IMR-90 (cell line): ENCODE data around the gene NEDD4L. TPM values are rescaled to one million over a fixed set of nuclear protein-coding genes. Genes with fewer than 3 reads are reported as not detected.

Experiments
- ATAC-seq: fragments of 200-7000 bp; cut with Tn5 transposase; 2 replicates; pipeline ENCODE4 v1.9.1; 2020; ENCODE audit warnings: low read depth, mild to moderate bottlenecking, moderate library complexity
- BruUV-seq: library from RNA; stranded (reverse); fragments of 400-500 nt; replicated peaks from 2 replicates; lab custom pipeline; 2021; lab: Mats Ljungman, UMichigan
- CTCF ChIA-PET: fragments of 300-600 bp; formaldehyde crosslinking; extraction: SDS; loops from one replicate; lab custom pipeline; 2021; ENCODE audit warnings: antibody characterized with exemption; lab: Yijun Ruan, JAX
- POLR2A ChIA-PET: fragments of 300-600 bp; sonication (Branson Sonifier 250); formaldehyde crosslinking; loops from one replicate; lab custom pipeline; 2022; ENCODE audit warnings: antibody characterized with exemption; ENCODE audit not compliant: unreplicated experiment; lab: Charles Lee
- DNase-seq: peaks from one replicate; pipeline ENCODE4 v3.0.0; 2013
- H2AFZ ChIP-seq: replicated peaks from 2 replicates; pipeline ENCODE3; 2013; ENCODE audit warnings: low read length, mild to moderate bottlenecking; ENCODE audit not compliant: poor library complexity
- H2AK5ac ChIP-seq: 2 replicates; pipeline ENCODE4 v1.6.1; 2013; ENCODE audit warnings: low read depth, low read length, inconsistent platforms
- H2AK9ac ChIP-seq: replicated peaks from 2 replicates; pipeline ENCODE3; 2013; ENCODE audit warnings: mild to moderate bottlenecking, low read depth, low read length, moderate library complexity; ENCODE audit not compliant: poor library complexity
- H2BK120ac ChIP-seq: 2 replicates; pipeline ENCODE4 v1.6.1; 2013; ENCODE audit warnings: low read depth, low read length, inconsistent platforms
- H2BK15ac ChIP-seq: 3 replicates; pipeline ENCODE4 v1.6.1; 2013; ENCODE audit warnings: low read depth, low read length, inconsistent platforms
- H2BK20ac ChIP-seq: 2 replicates; pipeline ENCODE4 v1.6.1; 2013; ENCODE audit warnings: low read depth, mild to moderate bottlenecking, inconsistent platforms, low read length, moderate library complexity
- H2BK5ac ChIP-seq: 2 replicates; pipeline ENCODE4 v1.6.1; 2013; ENCODE audit warnings: mild to moderate bottlenecking, low read depth, low read length, inconsistent platforms; ENCODE audit not compliant: poor library complexity, severe bottlenecking
- H3K14ac ChIP-seq: replicated peaks from 2 replicates; pipeline ENCODE4 v1.6.1; 2013; ENCODE audit warnings: low read depth, low read length, inconsistent platforms
- H3K18ac ChIP-seq: 2 replicates; pipeline ENCODE4 v1.6.1; 2013; ENCODE audit warnings: low read depth, low read length, control low read depth
- H3K23ac ChIP-seq: 2 replicates; pipeline ENCODE4 v1.6.1; 2013; ENCODE audit warnings: low read depth, low read length, inconsistent platforms
- H3K27ac ChIP-seq: 2 replicates; pipeline ENCODE4 v1.5.1; 2013; ENCODE audit warnings: mild to moderate bottlenecking, control low read depth, low read length; ENCODE audit not compliant: insufficient read depth
- H3K27me3 ChIP-seq: 2 replicates; pipeline ENCODE4 v1.6.1; 2013; ENCODE audit warnings: low read length; ENCODE audit not compliant: control insufficient read depth, insufficient read depth
- H3K36me3 ChIP-seq: 2 replicates; pipeline ENCODE4 v1.6.1; 2013; ENCODE audit warnings: low read length, mixed read lengths; ENCODE audit not compliant: control insufficient read depth, insufficient read depth
- H3K4ac ChIP-seq: 2 replicates; pipeline ENCODE4 v1.6.1; 2013; ENCODE audit warnings: low read depth, low read length, inconsistent platforms
- H3K4me1 ChIP-seq: 2 replicates; pipeline ENCODE4 v1.6.1; 2013; ENCODE audit warnings: low read length, mixed read lengths; ENCODE audit not compliant: control insufficient read depth, insufficient read depth
- H3K4me2 ChIP-seq: 2 replicates; pipeline ENCODE4 v1.6.1; 2013; ENCODE audit warnings: low read depth, mild to moderate bottlenecking, control low read depth, low read length, moderate library complexity
- H3K4me3 ChIP-seq: 2 replicates; pipeline ENCODE4 v1.5.1; 2013; ENCODE audit warnings: low read depth, mild to moderate bottlenecking, control low read depth, low read length, moderate library complexity; ENCODE audit not compliant: insufficient read depth
- H3K56ac ChIP-seq: 2 replicates; pipeline ENCODE4 v1.6.1; 2013; ENCODE audit warnings: low read length, inconsistent platforms; ENCODE audit not compliant: insufficient read depth; ENCODE audit errors: extremely low read depth
- H3K79me1 ChIP-seq, 2 experiments: 2 replicates each; pipeline ENCODE4 v1.6.1; 2013; ENCODE audit warnings: low read length in 2 of 2, inconsistent platforms in 1 of 2, low read depth in 1 of 2
- H3K9ac ChIP-seq: 2 replicates; pipeline ENCODE4 v1.6.1; 2013; ENCODE audit warnings: low read depth, low read length, control low read depth
- H3K9me1 ChIP-seq: 2 replicates; pipeline ENCODE4 v1.6.1; 2013; ENCODE audit warnings: low read length, inconsistent platforms; ENCODE audit not compliant: insufficient read depth
- H3K9me3 ChIP-seq: 2 replicates; pipeline ENCODE4 v1.6.1; 2013; ENCODE audit warnings: low read length; ENCODE audit not compliant: control insufficient read depth, insufficient read depth
- H4K20me1 ChIP-seq: 2 replicates; pipeline ENCODE4 v1.6.1; 2013; ENCODE audit warnings: low read length, inconsistent platforms; ENCODE audit not compliant: insufficient read depth
- H4K5ac ChIP-seq: 2 replicates; pipeline ENCODE4 v1.6.1; 2013; ENCODE audit warnings: mild to moderate bottlenecking, low read depth, low read length, control low read depth
- H4K8ac ChIP-seq, 2 experiments: 2 replicates each; pipeline ENCODE4 v1.6.1; 2013; ENCODE audit warnings: low read depth in 2 of 2, low read length in 2 of 2, control low read depth in 1 of 2, inconsistent platforms in 1 of 2
- H4K91ac ChIP-seq: 2 replicates; pipeline ENCODE4 v1.6.1; 2013; ENCODE audit warnings: low read depth, low read length, inconsistent platforms; ENCODE audit not compliant: insufficient read depth
- BHLHE40 ChIP-seq: fragments of 150-350 bp; IDR thresholded peaks from 2 replicates; pipeline ENCODE4 v1.6.1; 2016; ENCODE audit warnings: mild to moderate bottlenecking, low read depth, low read length
- CEBPB ChIP-seq: IDR thresholded peaks from 2 replicates; pipeline ENCODE4 v1.6.1; 2012; ENCODE audit warnings: low read depth, low read length, improper control_type of control experiment
- CTCF ChIP-seq: conservative IDR thresholded peaks from 2 replicates; pipeline ENCODE4 v1.5.1; 2012; ENCODE audit warnings: mild to moderate bottlenecking, low read depth, low read length, improper control_type of control experiment
- ELK1 ChIP-seq: fragments of 150-350 bp; IDR thresholded peaks from 2 replicates; pipeline ENCODE4 v1.6.1; 2016; ENCODE audit warnings: low read depth, mild to moderate bottlenecking, low read length, moderate library complexity, borderline replicate concordance
- MAFK ChIP-seq: IDR thresholded peaks from 2 replicates; pipeline ENCODE4 v1.6.1; 2012; ENCODE audit warnings: low read depth, low read length, improper control_type of control experiment
- MAZ ChIP-seq: IDR thresholded peaks from 2 replicates; pipeline ENCODE4 v1.6.1; 2012; ENCODE audit warnings: low read depth, mild to moderate bottlenecking, low read length, improper control_type of control experiment, moderate library complexity, borderline replicate concordance
- NFE2L2 ChIP-seq: fragments of 150-350 bp; IDR thresholded peaks from 2 replicates; pipeline ENCODE4 v1.6.1; 2016; ENCODE audit warnings: low read depth, mild to moderate bottlenecking, low read length
- POLR2A ChIP-seq: IDR thresholded peaks from 2 replicates; pipeline ENCODE4 v1.6.1; 2012; ENCODE audit warnings: mild to moderate bottlenecking, low read depth, low read length
- RAD21 ChIP-seq: IDR thresholded peaks from 2 replicates; pipeline ENCODE4 v1.6.1; 2012; ENCODE audit warnings: low read length, improper control_type of control experiment
- RCOR1 ChIP-seq: IDR thresholded peaks from 2 replicates; pipeline ENCODE4 v1.6.1; 2012; ENCODE audit warnings: mild to moderate bottlenecking, low read length, improper control_type of control experiment; ENCODE audit not compliant: insufficient replicate concordance
- RFX5 ChIP-seq: IDR thresholded peaks from 2 replicates; pipeline ENCODE4 v1.8.0; 2012; ENCODE audit warnings: low read depth, mild to moderate bottlenecking, low read length, moderate library complexity
- USF2 ChIP-seq: fragments of 150-350 bp; IDR thresholded peaks from 2 replicates; pipeline ENCODE4 v1.6.1; 2017; ENCODE audit warnings: mild to moderate bottlenecking, antibody characterized with exemption, low read length, low read depth
- WGBS, 2 experiments: methylation state at CpG; one replicate each; pipeline versions ENCODE4 v1.1.5 to v1.1.7; 2013; ENCODE audit warnings: missing lambda C conversion rate in 2 of 2; ENCODE audit not compliant: insufficient read length in 1 of 2; ENCODE audit errors: extremely low coverage in 2 of 2; 5-methylcytosine and 5-hydroxymethylcytosine counted together
- dilution Hi-C: fragments of 300-500 bp; cut with HindIII; formaldehyde crosslinking; loops from one replicate; pipeline ENCODE4 v1.14.3; 2018; ENCODE audit warnings: low sequenced_read_pairs; ENCODE audit not compliant: unreplicated experiment
- in situ Hi-C: fragments of 300-500 bp; cut with MboI; formaldehyde crosslinking; loops from 3 replicates; pipeline ENCODE4 v1.14.3; 2019; ENCODE audit warnings: low sequenced_read_pairs, inconsistent platforms, mixed read lengths
- intact Hi-C: fragments of 100-400 bp; cut with micrococcal nuclease; formaldehyde crosslinking; loops from 2 replicates; pipeline ENCODE4 v1.10.0; 2022
- polyA plus RNA-seq, 3 experiments: library from polyadenylated mRNA; depleted of rRNA; stranded (reverse); fragments of >200 nt; gene quantifications; 2 replicates each; pipeline ENCODE4 v1.2.3, GENCODE V29; 2012; ENCODE audit warnings: low replicate concordance in 1 of 3
- total RNA-seq: library from RNA; depleted of rRNA; stranded (reverse); fragments of >200 nt; gene quantifications from 2 replicates; pipeline ENCODE4 v1.2.3, GENCODE V29; 2012

The NEDD4L gene
- total and polyA plus RNA-seq, 2 of the 4 experiments (the other 2 are of a cell fraction), result 10.0 to 10.9 TPM

- Histone ChIP-seq H3K27me3 (no peaks in the 10 kb centered on the region), H3K4me1 (peaks cover 9% of the 10 kb centered on the region; the same call in 1 of the 2 replicates), H3K9me1 (no peaks in the 10 kb centered on the region), H3K9me3 (no peaks in the 10 kb centered on the region), H3K4me3 (no peak overlapping the region), H4K5ac (no peak overlapping the region), H3K27ac (no peak overlapping the region), H4K8ac (no peak overlapping the region), H3K56ac (no peak overlapping the region), H2AFZ (no peak overlapping the region), H3K14ac (no peak overlapping the region), H2BK5ac (no peak overlapping the region), H3K79me1 (no peaks in the 10 kb centered on the region), H4K91ac (no peak overlapping the region), H3K36me3 (peaks cover 1% of the 10 kb centered on the region), H2BK15ac (no peak overlapping the region), H3K4me2 (no peak overlapping the region), H3K9ac (no peak overlapping the region), H2AK5ac (peak overlapping the region; percentile 6; the same call in 1 of the 2 replicates), H2BK20ac (no peak overlapping the region), H3K23ac (no peak overlapping the region), H4K20me1 (no peaks in the 10 kb centered on the region), H3K4ac (no peak overlapping the region), H2AK9ac (no peak overlapping the region), H2BK120ac (no peak overlapping the region), H3K18ac (no peak overlapping the region)
- DNase-seq (no peak), ATAC-seq (no peak)
- POLR2A ChIA-PET, result no interaction called here
- CTCF ChIA-PET, result no interaction called here
- BruUV-seq, result no TSS peak
- no peak for TF ChIP-seq CTCF
- no peak for TF ChIP-seq RFX5
- no peak for TF ChIP-seq ELK1
- no peak for TF ChIP-seq USF2
- no peak for TF ChIP-seq NFE2L2
- TF ChIP-seq RCOR1, result no peak
- TF ChIP-seq MAFK, result no peak
- TF ChIP-seq BHLHE40, result no peak
- TF ChIP-seq POLR2A, result no peak
- TF ChIP-seq RAD21, result no peak
- TF ChIP-seq MAZ, result no peak
- TF ChIP-seq CEBPB, result no peak
- WGBS, 2 experiments, result 98% methylated on average over 32 of the region's 67 CpGs; no CpG with 5 or more reads in 1 of the 2 experiments
- dilution Hi-C loops (no loop called here), intact Hi-C loops (no loop called here), in situ Hi-C loops (no loop called here)
Measured at GRCh38 chr18:58255701-58256311, 211.8 kb downstream of the NEDD4L start.
